OCI-LY1 (cell line): ENCODE measurements around the gene CST4.
A peak's percentile ranks its signal among the peaks of the same experiment; 100 is the strongest.
"Not testable (repeated sequence)": the region's sequence is repeated elsewhere in the genome, so short reads cannot be mapped to it uniquely, and the experiment has no call there.

ENCODE experiments used
- H2AFZ ChIP-seq: fragments of 200-600 bp; sonication (generic), shearing (Covaris generic); 2 replicates; pipeline ENCODE4 v1.6.0; 2014; ENCODE audit warnings: antibody characterized with exemption, mild to moderate bottlenecking, low read length
- H3F3A ChIP-seq: fragments of 200-600 bp; sonication (generic), shearing (Covaris generic); 2 replicates; pipeline ENCODE4 v1.6.0; 2014; ENCODE audit warnings: mild to moderate bottlenecking, antibody characterized with exemption, low read length, moderate library complexity; ENCODE audit not compliant: insufficient read depth
- H3K27ac ChIP-seq: fragments of 200-600 bp; sonication (generic); 2 replicates; pipeline ENCODE4 v1.5.1; 2014; ENCODE audit warnings: low read length, mixed run types, mild to moderate bottlenecking, low read depth; ENCODE audit not compliant: poor library complexity, severe bottlenecking
- H3K27me3 ChIP-seq: fragments of 200-600 bp; sonication (generic); 2 replicates; pipeline ENCODE4 v1.6.0; 2014; ENCODE audit warnings: antibody characterized with exemption, mild to moderate bottlenecking, low read length, moderate library complexity; ENCODE audit not compliant: insufficient read depth
- H3K36me3 ChIP-seq: fragments of 200-600 bp; sonication (generic); 2 replicates; pipeline ENCODE4 v1.6.1; 2014; ENCODE audit warnings: mild to moderate bottlenecking, antibody characterized with exemption, low read length, moderate library complexity, mixed read lengths; ENCODE audit not compliant: insufficient read depth
- H3K4me1 ChIP-seq: fragments of 200-600 bp; sonication (generic); 2 replicates; pipeline ENCODE4 v1.5.1; 2014; ENCODE audit warnings: mild to moderate bottlenecking, low read length, moderate library complexity; ENCODE audit not compliant: insufficient read depth, severe bottlenecking
- H3K4me2 ChIP-seq: fragments of 200-600 bp; sonication (generic), shearing (Covaris generic); 2 replicates; pipeline ENCODE4 v1.6.1; 2014; ENCODE audit warnings: low read length
- H3K4me3 ChIP-seq: fragments of 200-600 bp; sonication (generic); 2 replicates; pipeline ENCODE4 v1.5.1; 2014; ENCODE audit warnings: low read length, low read depth, mild to moderate bottlenecking, mixed read lengths; ENCODE audit not compliant: poor library complexity, severe bottlenecking
- H3K79me2 ChIP-seq: fragments of 200-600 bp; shearing (Covaris generic); 2 replicates; pipeline ENCODE4 v1.6.1; 2016; ENCODE audit warnings: mixed run types, low read length, mixed read lengths; ENCODE audit not compliant: insufficient read depth
- H3K9ac ChIP-seq: fragments of 200-600 bp; sonication (generic), shearing (Covaris generic); 2 replicates; pipeline ENCODE4 v1.6.1; 2014; ENCODE audit warnings: mild to moderate bottlenecking, low read length, mixed read lengths
- H3K9me2 ChIP-seq: fragments of 200-600 bp; sonication (generic), shearing (Covaris generic); 2 replicates; pipeline ENCODE4 v1.6.1; 2014; ENCODE audit warnings: low read depth, mild to moderate bottlenecking, low read length, mixed read lengths
- H3K9me3 ChIP-seq: fragments of 200-600 bp; shearing (Covaris generic); 2 replicates; pipeline ENCODE4 v1.6.1; 2014; ENCODE audit warnings: low read length, mixed read lengths
- H4K20me1 ChIP-seq: fragments of 200-600 bp; sonication (generic), shearing (Covaris generic); 2 replicates; pipeline ENCODE4 v1.6.0; 2016; ENCODE audit warnings: mild to moderate bottlenecking, low read length; ENCODE audit not compliant: insufficient read depth
- EZH2 ChIP-seq: fragments of 200-600 bp; sonication (generic), shearing (Covaris generic); IDR thresholded peaks from 2 replicates; pipeline ENCODE4 v1.8.0; 2017; ENCODE audit warnings: borderline replicate concordance, mixed run types, mild to moderate bottlenecking, antibody characterized with exemption, low read length, moderate library complexity, mixed read lengths
- TF ChIP-seq, protein P1 (sequence below): fragments of 200-600 bp; sonication (generic), shearing (Covaris generic); IDR thresholded peaks from 2 replicates; pipeline ENCODE4 v1.5.1; 2017; ENCODE audit warnings: mild to moderate bottlenecking, antibody characterized with exemption, low read length, moderate library complexity, mixed read lengths

Gene CST4

DNA sequence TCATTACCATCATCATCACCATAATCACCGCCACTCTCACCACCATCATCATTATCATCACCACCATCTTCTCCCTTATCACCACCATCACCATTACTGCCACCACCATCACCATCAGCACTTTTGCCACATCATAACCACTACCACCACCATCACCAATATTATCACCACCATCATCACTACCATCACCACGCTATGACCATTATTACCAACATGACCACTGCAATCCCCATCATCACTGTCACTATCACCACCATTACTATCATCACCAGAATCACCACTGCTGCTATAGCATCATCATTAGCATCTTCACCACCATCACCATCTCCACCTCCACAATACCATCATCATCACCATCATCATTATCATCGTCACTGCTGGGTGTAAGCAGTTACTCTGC is 36.3 kb upstream of the CST4 start:
- no peak overlapping the region for H3K4me3 ChIP-seq
- H3K9me2 ChIP-seq = no peaks in the 10 kb centered on the region
- no peak overlapping the region for H3K27ac ChIP-seq
- H3K4me1 ChIP-seq = no peaks in the 10 kb centered on the region
- H3K79me2 ChIP-seq = no peaks in the 10 kb centered on the region
- H3K36me3 ChIP-seq = no peaks in the 10 kb centered on the region
- no peak overlapping the region for H2AFZ ChIP-seq
- no peaks in the 10 kb centered on the region for H4K20me1 ChIP-seq
- H3K27me3 ChIP-seq = no peaks in the 10 kb centered on the region
- H3K9ac ChIP-seq = no peak overlapping the region
- TF ChIP-seq, protein P1, sequence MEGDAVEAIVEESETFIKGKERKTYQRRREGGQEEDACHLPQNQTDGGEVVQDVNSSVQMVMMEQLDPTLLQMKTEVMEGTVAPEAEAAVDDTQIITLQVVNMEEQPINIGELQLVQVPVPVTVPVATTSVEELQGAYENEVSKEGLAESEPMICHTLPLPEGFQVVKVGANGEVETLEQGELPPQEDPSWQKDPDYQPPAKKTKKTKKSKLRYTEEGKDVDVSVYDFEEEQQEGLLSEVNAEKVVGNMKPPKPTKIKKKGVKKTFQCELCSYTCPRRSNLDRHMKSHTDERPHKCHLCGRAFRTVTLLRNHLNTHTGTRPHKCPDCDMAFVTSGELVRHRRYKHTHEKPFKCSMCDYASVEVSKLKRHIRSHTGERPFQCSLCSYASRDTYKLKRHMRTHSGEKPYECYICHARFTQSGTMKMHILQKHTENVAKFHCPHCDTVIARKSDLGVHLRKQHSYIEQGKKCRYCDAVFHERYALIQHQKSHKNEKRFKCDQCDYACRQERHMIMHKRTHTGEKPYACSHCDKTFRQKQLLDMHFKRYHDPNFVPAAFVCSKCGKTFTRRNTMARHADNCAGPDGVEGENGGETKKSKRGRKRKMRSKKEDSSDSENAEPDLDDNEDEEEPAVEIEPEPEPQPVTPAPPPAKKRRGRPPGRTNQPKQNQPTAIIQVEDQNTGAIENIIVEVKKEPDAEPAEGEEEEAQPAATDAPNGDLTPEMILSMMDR = no peak
- TF ChIP-seq EZH2 = no peak
- no peaks in the 10 kb centered on the region for H3K9me3 ChIP-seq
- no peaks in the 10 kb centered on the region for H3F3A ChIP-seq
- H3K4me2 ChIP-seq = no peak overlapping the region

DNA sequence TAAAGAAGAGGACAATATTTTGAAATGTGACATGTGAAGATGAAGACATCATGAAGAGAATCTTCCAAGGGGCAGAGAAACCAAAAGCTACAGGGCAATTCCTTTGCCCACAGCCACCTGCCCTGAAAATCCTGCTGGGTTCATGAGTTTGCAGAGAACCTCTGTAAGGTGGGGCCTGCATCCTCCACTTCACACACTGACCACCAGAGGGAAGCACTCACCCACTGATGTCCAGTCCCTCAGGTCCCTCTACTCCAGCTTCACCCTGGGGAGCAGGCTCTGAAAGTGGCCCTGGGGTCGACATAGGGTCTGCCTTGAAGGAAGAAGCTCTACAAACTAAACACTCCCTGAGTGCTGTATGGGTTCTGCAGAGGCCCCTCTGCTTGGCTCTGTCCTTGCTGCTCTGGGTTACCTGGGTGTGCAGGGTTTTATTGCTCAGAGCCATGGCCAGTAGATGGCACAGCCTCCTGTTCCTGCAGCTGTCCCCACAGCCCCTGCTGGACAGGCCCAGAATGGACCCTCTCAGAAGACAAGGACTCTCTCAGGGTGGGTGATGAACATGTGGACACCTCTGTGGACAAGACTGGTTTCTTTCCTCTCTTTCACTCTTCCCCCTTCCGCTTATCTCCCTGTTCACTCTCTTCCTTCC is 34.9 kb upstream of the CST4 start:
- not testable (repeated sequence) for H3K79me2 ChIP-seq, H3K27me3 ChIP-seq, H3K4me3 ChIP-seq, H3K4me1 ChIP-seq, H3K27ac ChIP-seq, H3K9me2 ChIP-seq, H3K9me3 ChIP-seq, H3K4me2 ChIP-seq, H4K20me1 ChIP-seq, H2AFZ ChIP-seq, H3K9ac ChIP-seq, H3K36me3 ChIP-seq, H3F3A ChIP-seq
- TF ChIP-seq, protein P1 = peak; percentile 38; the same call in 1 of the 2 replicates

DNA sequence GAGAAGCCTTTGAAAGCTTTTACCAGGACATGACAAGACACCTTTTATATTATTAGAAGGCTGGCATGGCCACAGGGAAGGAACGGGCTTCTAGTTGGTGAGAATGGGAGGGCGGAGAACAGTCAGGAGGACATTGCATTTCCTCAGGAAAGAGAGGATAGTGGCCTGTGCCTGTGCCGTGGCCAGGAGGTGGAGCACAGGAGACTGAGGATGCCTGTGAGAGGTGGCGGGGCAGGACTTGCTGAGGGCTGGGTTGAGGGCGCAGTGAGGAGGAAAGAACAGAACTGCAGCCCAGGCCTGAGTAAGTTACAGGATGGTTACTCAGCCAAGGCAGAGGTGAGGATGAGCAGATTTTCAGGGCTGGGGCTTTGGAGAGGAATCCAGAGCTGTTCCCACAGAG is 34.0 kb upstream of the CST4 start:
- H2AFZ ChIP-seq, H3K9me2 ChIP-seq, H3F3A ChIP-seq, H4K20me1 ChIP-seq, H3K4me3 ChIP-seq, H3K9ac ChIP-seq, H3K27me3 ChIP-seq, H3K4me2 ChIP-seq, H3K79me2 ChIP-seq, H3K4me1 ChIP-seq, H3K9me3 ChIP-seq, H3K27ac ChIP-seq, H3K36me3 ChIP-seq: not testable (repeated sequence)

DNA sequence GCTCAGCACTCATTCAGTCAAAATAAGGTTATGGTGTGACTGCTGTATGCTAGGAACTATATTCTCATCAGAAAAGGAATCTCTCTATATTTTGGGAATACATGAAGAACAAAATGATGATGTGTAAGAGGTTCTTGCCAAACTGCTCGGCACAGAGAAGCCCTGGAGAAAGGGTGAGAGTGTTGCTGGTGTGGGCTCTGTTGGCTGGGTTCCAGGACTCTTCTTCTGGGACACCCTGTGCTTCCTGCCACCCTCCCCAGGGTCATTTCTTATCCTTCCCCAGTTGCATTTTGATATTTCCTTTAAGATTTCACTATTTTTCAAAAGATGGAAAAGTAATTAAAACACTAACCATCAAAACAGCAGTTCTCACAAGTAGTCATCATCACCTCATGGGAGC is 33.1 kb upstream of the CST4 start:
- Histone ChIP-seq H3K27me3 (no peaks in the 10 kb centered on the region), H3K4me1 (no peaks in the 10 kb centered on the region), H3K4me2 (no peak overlapping the region), H3K4me3 (no peak overlapping the region), H3K36me3 (no peaks in the 10 kb centered on the region), H3K9me2 (no peaks in the 10 kb centered on the region), H3F3A (no peaks in the 10 kb centered on the region), H4K20me1 (no peaks in the 10 kb centered on the region), H3K27ac (no peak overlapping the region), H3K79me2 (no peaks in the 10 kb centered on the region), H3K9ac (no peak overlapping the region), H3K9me3 (no peaks in the 10 kb centered on the region), H2AFZ (no peak overlapping the region)
- TF ChIP-seq, protein P1 = no peak
- no peak for TF ChIP-seq EZH2

DNA sequence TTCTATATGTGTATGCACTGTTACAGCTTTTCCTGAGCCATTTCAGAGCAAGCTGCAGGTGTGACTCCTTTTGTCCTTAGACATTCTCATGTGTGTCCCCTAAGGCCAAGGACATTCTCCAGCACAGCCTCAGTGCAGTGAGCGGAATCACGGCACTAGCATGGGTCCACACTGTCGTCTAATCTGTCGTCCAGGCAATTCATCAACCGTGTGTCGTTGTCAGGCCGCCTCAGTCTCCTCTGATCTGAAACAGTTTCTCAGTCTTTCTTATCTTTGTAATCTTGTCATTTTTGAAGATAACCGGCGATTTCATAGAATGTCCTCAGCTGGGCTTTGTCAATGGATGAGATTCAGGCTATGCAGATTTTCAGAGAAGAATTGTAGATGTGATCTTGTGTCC is 30.5 kb upstream of the CST4 start:
- H3K36me3 ChIP-seq, H3F3A ChIP-seq, H3K4me2 ChIP-seq, H3K79me2 ChIP-seq, H4K20me1 ChIP-seq, H3K4me3 ChIP-seq, H3K9me2 ChIP-seq, H3K27me3 ChIP-seq, H3K9ac ChIP-seq, H3K9me3 ChIP-seq, H2AFZ ChIP-seq, H3K27ac ChIP-seq, H3K4me1 ChIP-seq: not testable (repeated sequence)
